Erythroblast (primary cell): ENCODE measurements around the gene DDX39B.

ENCODE experiments used
- GATA1 ChIP-seq: IDR thresholded peaks from 2 replicates; pipeline ENCODE4 v1.6.1; 2011; ENCODE audit warnings: low read depth, mild to moderate bottlenecking, control low read depth, low read length, moderate library complexity
- POLR2A ChIP-seq: IDR thresholded peaks from 2 replicates; pipeline ENCODE4 v1.6.1; 2011; ENCODE audit warnings: mild to moderate bottlenecking, low read length

- TF ChIP-seq POLR2A: no peak
- TF ChIP-seq GATA1: no peak
Measured at GRCh38 chr6:31560697-31561058, 18.9 kb upstream of the DDX39B start.
